Measurements from ENCODE around the gene SHC2. TPM values are rescaled to one million over a fixed set of nuclear protein-coding genes. Genes with fewer than 3 reads are reported as not detected.

The SHC2 gene
- total and polyA plus RNA-seq, 9 of the 15 experiments (the other 6 are each of a cell fraction or from before 2014, with no cell fraction given) = 0.14 to 0.36 (median 0.17) TPM; not detected in 5

- TF ChIP-seq RBM34 (IDR thresholded peaks at IDR 0.05; ENCODE audit: borderline replicate concordance, insufficient read depth, low read length) (0 out of 2 replicates have a peak, but pooled peaks have one; percentile 33), NONO (IDR thresholded peaks at IDR 0.05; ENCODE audit: low read depth in 2 of 2, low read length in 1 of 2) (peak; percentile 75 to 92), ZSCAN29 (IDR thresholded peaks at IDR 0.05) (0 out of 2 replicates have a peak, but pooled peaks have one; percentile 23), GABPB1 (CRISPR knock-in tag; IDR thresholded peaks at IDR 0.05) (peak; percentile 46; the same call in 1 of the 2 replicates), XRCC3 (IDR thresholded peaks at IDR 0.05) (no peak), ZFP1 (CRISPR knock-in tag; IDR thresholded peaks at IDR 0.05) (no peak), ZNF143 (CRISPR knock-in tag; IDR thresholded peaks at IDR 0.05) (peak; percentile 92), PYGO2 (tag; IDR thresholded peaks at IDR 0.05) (no peak), HMGN3 (IDR thresholded peaks at IDR 0.05; ENCODE audit: borderline replicate concordance, extremely low read depth, insufficient read length, low read depth, low read length) (peak; percentile 78), ZNF384 (IDR thresholded peaks at IDR 0.05; ENCODE audit: low read depth, low read length) (0 out of 2 replicates have a peak, but pooled peaks have one; percentile 7), ZNF644 (tag; IDR thresholded peaks at IDR 0.05; ENCODE audit: low read depth) (peak; percentile 77), ZBTB7A (IDR thresholded peaks at IDR 0.05; ENCODE audit: borderline replicate concordance, control insufficient read depth, low read depth, low read length) (peak; percentile 73; the same call in 1 of the 2 replicates), PPARD (CRISPR knock-in tag; IDR thresholded peaks at IDR 0.05) (no peak), HNRNPLL (IDR thresholded peaks at IDR 0.05; ENCODE audit: low read depth, low read length, poor library complexity, severe bottlenecking) (peak; percentile 28), ELF1 (tag; IDR thresholded peaks at IDR 0.05) (peak; percentile 64; the same call in 1 of the 2 replicates), ZKSCAN1 (IDR thresholded peaks at IDR 0.05; ENCODE audit: low read depth, low read length) (peak; percentile 47; the same call in 1 of the 2 replicates), HOXB6 (CRISPR knock-in tag; IDR thresholded peaks at IDR 0.05; ENCODE audit: borderline replicate concordance) (no peak), ZNF766 (CRISPR knock-in tag; conservative IDR thresholded peaks at IDR 0.05) (peak; percentile 78; the same call in 1 of the 2 replicates), MYC (IDR thresholded peaks at IDR 0.05; ENCODE audit: low read depth, low read length) (peak; percentile 82), MYC (CRISPR knock-in tag; IDR thresholded peaks at IDR 0.05; ENCODE audit: borderline replicate concordance, low read depth) (no peak), ZNF277 (CRISPR knock-in tag; IDR thresholded peaks at IDR 0.05; ENCODE audit: borderline replicate concordance) (no peak), ZNF75A (CRISPR knock-in tag; IDR thresholded peaks at IDR 0.05) (no peak), NFXL1 (CRISPR knock-in tag; IDR thresholded peaks at IDR 0.05) (no peak), PRPF4 (IDR thresholded peaks at IDR 0.05; ENCODE audit: insufficient read depth, low read depth, low read length, poor library complexity, severe bottlenecking) (no peak), ID3 (CRISPR knock-in tag; IDR thresholded peaks at IDR 0.05) (no peak), ID3 (tag; IDR thresholded peaks at IDR 0.05) (peak; percentile 79), RBM22 (IDR thresholded peaks at IDR 0.05; ENCODE audit: low read depth, low read length, poor library complexity, severe bottlenecking) (peak; percentile 38)
Measured at GRCh38 chr19:488505-489417, 27.9 kb upstream of the SHC2 start (continued).

All from K562 (cell line).